HG03575 (cell line): ENCODE data around the gene SRXN1.
"Not testable (repeated sequence)": the region's sequence is repeated elsewhere in the genome, so short reads cannot be mapped to it uniquely, and the experiment has no call there.

ENCODE experiments used
- ATAC-seq: cut with Tn5 transposase; IDR thresholded peaks from one replicate; pipeline ENCODE4 v1.9.1; 2021; ENCODE audit not compliant: unreplicated experiment, insufficient number of reproducible peaks, low FRiP score; ENCODE audit errors: extremely low read depth

SRXN1 gene

GRCh38 chr20:653110-653589 lies at the start of gene SRXN1:
SRXN1 (minus strand) TSS chr20:653200; CDS start chr20:653185, 15 bp downstream.
- no peak for ATAC-seq

- ATAC-seq = no peak
Observed at GRCh38 chr20:701401-702129, 48.6 kb upstream of the SRXN1 start.

- ATAC-seq = no peak
Observed at GRCh38 chr20:699811-700338, 46.9 kb upstream of the SRXN1 start.

DNA sequence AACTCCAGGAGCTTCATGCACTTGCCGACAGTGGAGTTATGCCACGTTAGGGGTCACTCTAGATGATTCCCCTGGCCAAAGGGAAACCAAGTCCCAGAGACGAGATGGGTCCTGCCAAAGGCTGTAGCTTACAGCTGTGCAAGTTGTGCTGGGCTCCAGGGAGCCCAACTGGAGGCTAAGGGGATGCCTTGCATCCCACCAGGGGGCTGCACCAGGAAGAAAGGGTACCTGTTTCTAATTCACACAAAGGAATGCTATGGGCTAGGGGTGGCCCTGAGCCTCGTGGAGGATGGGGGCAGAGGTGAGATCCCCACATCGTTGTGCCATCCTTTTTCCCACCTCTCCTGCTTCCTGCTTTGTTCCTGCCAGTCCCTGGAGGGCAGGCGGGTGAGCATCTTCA lies 46.3 kb upstream of the SRXN1 start:
- no peak for ATAC-seq

DNA sequence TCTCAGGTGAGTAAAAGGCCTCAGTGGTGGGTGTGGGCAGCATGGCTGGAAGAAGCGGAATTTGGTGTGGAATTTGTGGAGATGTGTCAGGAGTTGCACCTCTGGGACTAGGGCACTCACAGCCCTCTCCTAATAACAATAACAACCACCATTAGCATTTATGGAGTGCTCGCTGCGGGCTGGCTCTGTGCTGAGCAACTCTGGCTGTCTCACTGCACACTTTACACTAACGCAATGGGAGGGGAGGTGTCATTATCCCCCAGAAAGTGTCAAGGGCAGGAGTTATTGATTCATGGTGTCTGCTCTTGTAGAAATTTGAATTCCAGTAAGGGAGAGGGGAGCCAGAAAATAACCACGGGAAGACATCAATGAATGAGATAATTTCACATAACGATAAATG lies 45.3 kb upstream of the SRXN1 start:
- no peak for ATAC-seq

DNA sequence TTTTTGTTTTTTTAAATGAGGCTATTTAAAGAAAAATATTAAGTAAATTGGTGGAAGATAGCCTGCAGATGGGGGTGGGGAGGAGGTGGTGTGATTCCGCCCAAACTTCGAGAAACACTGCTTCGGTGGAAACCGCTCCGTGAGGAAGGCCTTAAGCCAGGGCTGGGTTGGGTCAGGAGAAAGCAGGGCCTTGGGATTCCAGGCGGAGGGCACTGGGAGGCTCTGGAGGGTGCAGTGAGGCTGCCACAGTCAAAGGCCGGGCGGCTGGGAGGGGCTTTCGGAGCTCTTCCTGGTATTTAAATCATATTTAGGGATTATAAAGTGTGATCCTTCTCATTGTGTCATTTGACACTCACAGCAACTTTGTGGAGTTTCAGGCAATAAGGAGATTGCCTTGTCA lies 44.8 kb upstream of the SRXN1 start:
- no peak for ATAC-seq

GRCh38 chr20:695165-695866 lies 42.3 kb upstream of the SRXN1 start:
- ATAC-seq = no peak

DNA sequence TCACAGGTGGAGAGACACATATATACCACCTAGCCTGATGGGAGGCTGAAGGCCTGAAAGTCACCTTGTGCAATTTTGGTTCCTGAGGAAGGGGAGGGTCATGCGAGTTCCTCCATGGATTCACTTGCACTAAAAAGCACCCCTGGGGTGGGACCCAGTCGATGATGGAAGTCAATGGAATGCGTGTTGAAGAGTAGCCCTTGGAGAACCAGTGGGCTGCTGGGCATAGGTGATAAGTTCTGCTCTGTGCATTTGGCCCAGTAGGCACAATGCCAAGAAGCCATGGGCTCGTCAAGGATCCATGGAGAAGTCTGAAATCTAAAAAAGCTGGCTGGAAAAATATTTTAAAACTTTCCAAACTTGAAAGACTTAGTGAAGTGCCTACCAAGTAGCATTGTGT lies 41.5 kb upstream of the SRXN1 start:
- ATAC-seq = no peak

DNA sequence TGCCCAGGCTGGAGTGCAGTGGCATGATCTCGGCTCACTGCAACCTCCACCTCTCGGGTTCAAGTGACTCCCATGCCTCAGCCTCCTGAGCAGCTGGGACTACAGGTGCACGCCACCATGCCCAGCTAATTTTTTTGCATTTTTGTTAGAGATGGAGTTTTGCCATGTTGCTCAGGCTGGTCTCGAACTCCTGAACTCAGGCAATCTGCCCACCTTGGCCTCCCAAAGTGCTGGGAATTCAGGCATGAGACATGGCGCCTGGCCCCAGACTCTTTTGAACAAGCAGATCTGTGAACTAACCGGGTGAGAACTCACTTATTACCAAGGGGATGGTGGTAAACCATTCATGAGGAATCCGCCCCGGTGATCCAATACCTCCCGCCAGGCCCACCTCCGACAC lies 40.8 kb upstream of the SRXN1 start:
- ATAC-seq = not testable (repeated sequence)

- no peak for ATAC-seq
Observed at GRCh38 chr20:692044-692443, 39.0 kb upstream of the SRXN1 start.

- no peak for ATAC-seq
Observed at GRCh38 chr20:689947-690346, 36.9 kb upstream of the SRXN1 start.

DNA sequence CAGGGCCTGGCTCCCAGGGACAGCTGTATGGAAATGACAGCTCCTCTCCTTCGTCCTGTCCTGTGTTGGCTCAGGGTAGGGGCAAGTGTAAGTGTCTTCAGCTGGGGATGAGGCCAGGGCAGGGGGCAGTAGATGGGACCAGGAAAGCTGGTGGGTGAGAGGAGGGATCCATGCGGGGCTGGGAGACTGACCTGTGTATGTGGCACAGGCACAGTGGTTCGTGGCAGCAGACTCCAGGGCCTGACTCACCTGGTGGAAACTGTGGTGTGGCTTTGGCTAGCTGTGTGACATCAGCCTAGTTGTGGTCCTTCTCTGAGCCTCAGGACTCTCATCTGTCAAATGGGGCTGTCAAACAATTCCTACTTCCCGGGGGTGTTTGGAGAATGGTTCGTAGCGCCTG lies 36.3 kb upstream of the SRXN1 start:
- no peak for ATAC-seq

DNA sequence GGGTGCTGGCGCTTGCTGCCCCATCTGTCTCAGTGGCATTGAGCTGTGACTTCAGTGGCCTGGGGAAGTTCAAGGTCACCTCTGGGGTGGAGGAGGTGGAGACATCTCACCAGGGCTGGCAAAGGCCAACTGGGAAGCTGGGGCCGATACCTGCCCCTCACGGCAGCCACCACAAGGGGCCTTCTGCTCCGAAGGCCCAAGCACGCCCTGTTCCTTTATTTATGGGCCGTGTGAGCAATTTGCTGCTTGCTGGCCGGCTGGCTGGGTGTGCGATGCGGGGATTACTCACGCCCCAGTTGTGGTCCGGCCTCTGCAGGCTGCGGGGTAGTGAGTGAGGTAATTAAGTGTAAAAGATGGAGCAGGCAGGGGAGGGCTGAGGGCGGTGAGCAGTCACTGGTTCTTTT lies 35.8 kb upstream of the SRXN1 start:
- no peak for ATAC-seq

DNA sequence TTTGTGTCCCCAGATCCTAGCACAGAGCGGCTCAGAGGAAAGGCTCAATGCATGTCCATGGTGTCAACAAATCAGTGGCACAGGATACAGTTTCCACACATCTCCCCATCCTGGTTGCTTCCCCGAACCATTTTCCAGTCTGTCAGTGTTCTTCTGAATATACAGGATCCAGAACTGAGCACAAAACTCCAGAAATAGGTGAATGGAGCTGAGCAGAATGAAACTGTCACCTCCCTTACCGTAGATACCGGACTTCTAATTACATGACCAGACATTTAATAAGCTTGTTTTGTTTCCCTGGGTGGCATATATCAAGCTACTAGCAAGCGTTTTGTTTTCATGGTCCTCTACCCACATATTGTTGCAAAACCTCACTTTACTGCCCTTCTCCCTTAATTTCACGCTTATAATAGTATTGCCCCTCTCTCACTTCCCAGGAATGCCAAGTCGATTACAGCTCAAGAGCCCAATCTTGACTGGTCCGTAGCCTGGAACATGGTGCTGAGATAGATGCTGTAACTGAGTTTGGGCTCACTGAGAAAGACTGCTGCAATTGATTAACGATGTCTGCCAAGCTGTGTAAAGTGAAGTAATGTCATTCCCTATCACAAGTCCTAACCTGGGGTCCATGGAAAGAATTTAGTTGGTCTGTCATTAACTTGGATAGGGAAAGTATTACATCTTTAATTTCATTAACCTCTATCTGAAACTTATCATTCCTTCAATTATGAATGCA lies 34.6 kb upstream of the SRXN1 start:
- no peak for ATAC-seq

DNA sequence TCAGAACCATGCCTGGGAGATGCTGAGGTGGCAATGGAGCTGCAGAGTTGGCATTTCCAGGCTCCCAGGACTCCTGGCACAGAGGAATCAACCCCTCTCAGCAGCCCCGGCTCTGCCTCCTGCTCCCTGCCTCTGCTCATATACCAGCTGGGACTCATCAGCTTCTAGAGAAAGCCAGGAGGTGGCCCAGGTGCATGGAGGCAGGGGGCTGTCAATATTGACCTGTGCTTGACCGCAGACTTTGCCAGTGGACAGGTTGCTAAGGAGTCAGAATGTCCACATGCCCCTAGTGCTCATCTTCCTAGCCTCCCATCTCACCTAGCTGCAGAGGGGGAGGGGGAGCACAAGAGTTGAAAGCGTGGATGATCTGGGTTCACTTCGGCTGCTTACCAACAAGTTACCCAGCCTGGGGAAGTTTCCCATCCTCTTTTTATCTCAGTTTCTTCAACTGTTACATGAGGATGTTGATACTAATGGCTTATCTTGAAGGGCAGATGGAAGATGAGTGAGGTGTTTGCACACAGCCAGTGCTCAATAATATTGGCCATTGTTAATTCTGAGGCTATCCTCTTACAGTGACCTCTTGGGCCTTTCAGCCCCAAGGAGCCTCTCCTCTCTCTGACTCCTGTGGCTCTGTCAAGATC lies 31.8 kb upstream of the SRXN1 start:
- no peak for ATAC-seq

DNA sequence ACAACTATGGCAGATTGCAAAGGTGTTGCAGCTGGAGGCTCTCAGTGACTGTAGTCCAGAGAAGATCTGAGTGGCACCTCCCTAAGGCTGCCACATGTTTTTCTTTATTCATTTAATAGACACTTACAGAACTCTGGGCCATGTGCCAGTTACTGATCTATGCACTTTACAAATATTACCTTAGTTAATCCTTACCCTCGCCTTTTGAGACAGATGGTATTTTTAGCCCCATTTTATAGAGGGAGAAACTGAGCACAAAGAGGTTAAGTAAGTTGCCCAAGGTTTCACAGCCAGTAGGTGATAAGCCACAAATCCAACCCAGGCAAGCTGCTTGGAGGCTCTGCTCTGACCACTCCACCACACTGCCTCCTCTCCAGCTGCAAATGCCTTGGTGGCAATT lies 29.1 kb upstream of the SRXN1 start:
- no peak for ATAC-seq

- no peak for ATAC-seq
Observed at GRCh38 chr20:680638-681187, 27.7 kb upstream of the SRXN1 start.

GRCh38 chr20:677957-678356 lies 25.0 kb upstream of the SRXN1 start:
- no peak for ATAC-seq

- ATAC-seq = no peak
Observed at GRCh38 chr20:676967-677366, 24.0 kb upstream of the SRXN1 start.
